Measurements from ENCODE around the gene DOCK4.

DNA sequence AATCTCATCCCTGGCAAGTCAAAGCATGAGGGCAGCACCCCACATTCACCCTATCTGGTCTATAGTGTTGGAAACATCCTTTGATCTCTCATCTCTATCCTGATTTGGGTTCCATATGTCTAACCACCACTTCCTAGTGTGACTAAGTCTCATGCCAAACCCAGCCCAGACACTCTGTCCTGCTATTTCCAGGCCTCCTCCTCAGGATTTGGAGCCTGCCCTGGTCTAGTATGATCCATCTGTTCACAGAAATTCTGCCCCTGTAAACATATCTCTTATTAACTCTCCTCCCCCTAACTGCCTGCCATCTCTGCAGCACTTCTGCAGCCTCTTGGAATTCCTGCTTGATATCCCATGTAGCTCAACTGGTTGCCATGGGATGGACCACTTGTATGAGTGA, 323.0 kb downstream of the DOCK4 start:
- TF ChIP-seq, protein P1, sequence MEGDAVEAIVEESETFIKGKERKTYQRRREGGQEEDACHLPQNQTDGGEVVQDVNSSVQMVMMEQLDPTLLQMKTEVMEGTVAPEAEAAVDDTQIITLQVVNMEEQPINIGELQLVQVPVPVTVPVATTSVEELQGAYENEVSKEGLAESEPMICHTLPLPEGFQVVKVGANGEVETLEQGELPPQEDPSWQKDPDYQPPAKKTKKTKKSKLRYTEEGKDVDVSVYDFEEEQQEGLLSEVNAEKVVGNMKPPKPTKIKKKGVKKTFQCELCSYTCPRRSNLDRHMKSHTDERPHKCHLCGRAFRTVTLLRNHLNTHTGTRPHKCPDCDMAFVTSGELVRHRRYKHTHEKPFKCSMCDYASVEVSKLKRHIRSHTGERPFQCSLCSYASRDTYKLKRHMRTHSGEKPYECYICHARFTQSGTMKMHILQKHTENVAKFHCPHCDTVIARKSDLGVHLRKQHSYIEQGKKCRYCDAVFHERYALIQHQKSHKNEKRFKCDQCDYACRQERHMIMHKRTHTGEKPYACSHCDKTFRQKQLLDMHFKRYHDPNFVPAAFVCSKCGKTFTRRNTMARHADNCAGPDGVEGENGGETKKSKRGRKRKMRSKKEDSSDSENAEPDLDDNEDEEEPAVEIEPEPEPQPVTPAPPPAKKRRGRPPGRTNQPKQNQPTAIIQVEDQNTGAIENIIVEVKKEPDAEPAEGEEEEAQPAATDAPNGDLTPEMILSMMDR (IDR thresholded peaks at IDR 0.05) = no peak
- TF ChIP-seq POLR2A (IDR thresholded peaks at IDR 0.05) (no peak), EP300 (IDR thresholded peaks at IDR 0.05) (no peak)
